Progenitor cell of endocrine pancreas (in vitro differentiated cells): ENCODE data around the gene RAB3IL1. TPM values are rescaled to one million over a fixed set of nuclear protein-coding genes. Genes with fewer than 3 reads are reported as not detected.

Source experiments
- DNase-seq: peaks from one replicate; pipeline ENCODE4 v3.0.0; 2021; ENCODE audit warnings: low spot score; ENCODE audit not compliant: unreplicated experiment
- H3K27ac Mint-ChIP-seq: 2 replicates; pipeline ENCODE4 v1.8.0; 2021; ENCODE audit warnings: mild to moderate bottlenecking, moderate library complexity, mixed read lengths
- H3K27me3 Mint-ChIP-seq: 2 replicates; pipeline ENCODE4 v1.8.0; 2021; ENCODE audit warnings: mixed read lengths
- H3K36me3 Mint-ChIP-seq: 2 replicates; pipeline ENCODE4 v1.8.0; 2022; ENCODE audit warnings: mixed read lengths; ENCODE audit not compliant: insufficient read depth
- H3K4me1 Mint-ChIP-seq: 2 replicates; pipeline ENCODE4 v1.8.0; 2021; ENCODE audit warnings: low read depth, mixed read lengths
- H3K4me3 Mint-ChIP-seq: 2 replicates; pipeline ENCODE4 v1.8.0; 2021; ENCODE audit warnings: low read depth, mild to moderate bottlenecking, moderate library complexity, mixed read lengths
- H3K9me3 Mint-ChIP-seq: 2 replicates; pipeline ENCODE4 v1.8.0; 2021; ENCODE audit warnings: low read depth, mixed read lengths
- total RNA-seq: library from RNA; stranded (reverse); gene quantifications from 2 replicates; pipeline ENCODE4 v1.2.1, GENCODE V29; 2021
- TF ChIP-seq, protein P1 (sequence below): fragments of 200-600 bp; sonication (generic); IDR thresholded peaks from one replicate; pipeline ENCODE4 v1.5.0; 2021; ENCODE audit warnings: antibody characterized with exemption, mild to moderate bottlenecking; ENCODE audit not compliant: unreplicated experiment

Gene RAB3IL1
- total RNA-seq, 1 donor from 2014 or later: 0.53 TPM

DNA sequence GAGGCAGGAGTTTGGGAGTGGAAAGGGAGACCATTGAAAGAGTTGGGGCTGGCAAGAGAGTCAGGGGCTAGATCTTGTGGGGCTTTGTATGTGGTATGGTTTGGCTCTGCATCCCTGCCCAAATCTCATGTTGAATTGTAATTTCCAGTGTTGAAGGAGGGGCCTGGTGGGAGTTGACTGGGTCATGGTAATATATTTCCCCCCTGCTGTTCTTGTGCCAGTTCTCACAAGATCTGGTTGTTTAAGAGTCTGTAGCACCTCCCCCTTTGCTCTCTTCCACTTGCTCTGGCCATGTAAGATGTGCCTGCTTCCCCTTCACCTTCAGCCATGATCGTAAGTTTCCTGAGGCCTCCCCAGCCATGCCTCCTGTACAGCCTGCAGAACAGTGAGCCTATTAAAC lies 10.1 kb upstream of the RAB3IL1 start:
- TF ChIP-seq, protein P1, sequence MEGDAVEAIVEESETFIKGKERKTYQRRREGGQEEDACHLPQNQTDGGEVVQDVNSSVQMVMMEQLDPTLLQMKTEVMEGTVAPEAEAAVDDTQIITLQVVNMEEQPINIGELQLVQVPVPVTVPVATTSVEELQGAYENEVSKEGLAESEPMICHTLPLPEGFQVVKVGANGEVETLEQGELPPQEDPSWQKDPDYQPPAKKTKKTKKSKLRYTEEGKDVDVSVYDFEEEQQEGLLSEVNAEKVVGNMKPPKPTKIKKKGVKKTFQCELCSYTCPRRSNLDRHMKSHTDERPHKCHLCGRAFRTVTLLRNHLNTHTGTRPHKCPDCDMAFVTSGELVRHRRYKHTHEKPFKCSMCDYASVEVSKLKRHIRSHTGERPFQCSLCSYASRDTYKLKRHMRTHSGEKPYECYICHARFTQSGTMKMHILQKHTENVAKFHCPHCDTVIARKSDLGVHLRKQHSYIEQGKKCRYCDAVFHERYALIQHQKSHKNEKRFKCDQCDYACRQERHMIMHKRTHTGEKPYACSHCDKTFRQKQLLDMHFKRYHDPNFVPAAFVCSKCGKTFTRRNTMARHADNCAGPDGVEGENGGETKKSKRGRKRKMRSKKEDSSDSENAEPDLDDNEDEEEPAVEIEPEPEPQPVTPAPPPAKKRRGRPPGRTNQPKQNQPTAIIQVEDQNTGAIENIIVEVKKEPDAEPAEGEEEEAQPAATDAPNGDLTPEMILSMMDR: no peak

DNA sequence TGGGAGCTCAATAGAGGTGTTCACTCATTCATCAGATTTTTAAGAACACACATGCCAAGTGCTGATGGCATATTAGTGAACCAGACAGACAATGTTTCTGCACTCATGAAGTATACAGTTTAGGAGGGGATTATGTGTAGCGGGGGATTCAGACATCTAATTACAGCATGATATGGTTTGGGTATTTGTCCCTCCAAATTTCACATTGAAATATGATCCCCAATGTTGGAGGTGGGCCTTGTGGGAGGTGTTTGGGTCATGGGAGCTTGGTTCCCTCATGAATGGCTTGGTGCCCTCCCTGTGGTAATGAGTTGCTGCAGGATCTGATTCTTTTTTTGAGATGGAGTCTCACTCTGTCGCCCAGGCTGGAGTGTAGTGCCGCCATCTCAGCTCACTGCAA lies 8.9 kb upstream of the RAB3IL1 start:
- no peak overlapping the region for H3K4me3 Mint-ChIP-seq
- peaks cover 22% of the 10 kb centered on the region for H3K4me1 Mint-ChIP-seq
- H3K36me3 Mint-ChIP-seq: no peaks in the 10 kb centered on the region
- no peaks in the 10 kb centered on the region for H3K27me3 Mint-ChIP-seq
- DNase-seq: no peak
- H3K9me3 Mint-ChIP-seq: no peaks in the 10 kb centered on the region
- no peak overlapping the region for H3K27ac Mint-ChIP-seq
- TF ChIP-seq, protein P1: no peak

More for the DNA sequence above, 10.1 kb upstream of the RAB3IL1 start:
- H3K36me3 Mint-ChIP-seq: no peaks in the 10 kb centered on the region
- H3K9me3 Mint-ChIP-seq: no peaks in the 10 kb centered on the region
- no peaks in the 10 kb centered on the region for H3K27me3 Mint-ChIP-seq
- H3K27ac Mint-ChIP-seq: peak overlapping the region; percentile 72
- no peak overlapping the region for H3K4me3 Mint-ChIP-seq
- DNase-seq: no peak
- H3K4me1 Mint-ChIP-seq: peaks cover 22% of the 10 kb centered on the region

DNA sequence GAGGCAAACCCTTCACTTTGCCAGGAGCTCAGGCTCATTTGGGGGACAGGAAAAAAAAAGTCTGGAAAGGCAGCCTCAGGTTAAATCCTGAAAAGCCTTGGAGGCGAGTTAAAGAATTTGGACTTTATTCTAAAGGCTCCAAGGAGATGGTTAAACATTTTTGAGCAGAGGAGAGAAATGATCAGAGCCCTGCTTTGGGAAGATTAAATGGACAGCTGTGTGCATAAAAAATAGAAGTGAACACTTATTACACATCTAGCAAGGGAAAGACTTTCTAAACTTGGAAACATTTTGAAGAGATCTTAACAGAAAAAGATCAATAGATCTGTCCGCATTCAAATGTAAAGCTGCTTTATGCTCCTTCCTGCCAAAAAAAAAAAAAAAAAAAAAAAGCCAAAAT lies 8.4 kb upstream of the RAB3IL1 start:
- Mint-ChIP-seq H3K36me3 (no peaks in the 10 kb centered on the region), H3K9me3 (no peaks in the 10 kb centered on the region), H3K4me1 (peaks cover 22% of the 10 kb centered on the region), H3K27ac (no peak overlapping the region), H3K27me3 (no peaks in the 10 kb centered on the region), H3K4me3 (no peak overlapping the region)
- TF ChIP-seq, protein P1: no peak
- no peak for DNase-seq

DNA sequence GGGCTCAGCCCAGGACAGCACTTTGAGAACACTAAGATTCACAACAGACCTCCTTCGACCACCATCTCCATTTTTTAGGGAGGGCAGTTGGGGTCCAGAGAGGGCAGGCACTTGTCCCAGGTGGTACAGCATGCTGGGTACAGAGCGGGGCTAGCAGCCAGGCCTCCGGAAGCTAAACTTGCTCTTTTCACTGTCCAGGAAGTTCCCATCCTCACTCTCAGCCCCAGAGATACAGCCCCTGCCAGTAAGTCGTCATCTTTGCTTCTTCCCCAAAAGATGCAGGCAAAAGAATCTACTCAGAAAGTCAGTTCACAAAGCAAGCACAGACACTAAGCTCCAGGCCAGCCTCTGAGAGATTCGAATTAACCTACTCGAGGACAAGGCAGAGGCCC lies 6.7 kb upstream of the RAB3IL1 start:
- Mint-ChIP-seq H3K27ac (peak overlapping the region; percentile 83), H3K4me3 (no peak overlapping the region), H3K4me1 (peaks cover 25% of the 10 kb centered on the region), H3K36me3 (no peaks in the 10 kb centered on the region), H3K9me3 (no peaks in the 10 kb centered on the region), H3K27me3 (peaks cover 14% of the 10 kb centered on the region)
- TF ChIP-seq, protein P1: no peak
- DNase-seq: no peak

DNA sequence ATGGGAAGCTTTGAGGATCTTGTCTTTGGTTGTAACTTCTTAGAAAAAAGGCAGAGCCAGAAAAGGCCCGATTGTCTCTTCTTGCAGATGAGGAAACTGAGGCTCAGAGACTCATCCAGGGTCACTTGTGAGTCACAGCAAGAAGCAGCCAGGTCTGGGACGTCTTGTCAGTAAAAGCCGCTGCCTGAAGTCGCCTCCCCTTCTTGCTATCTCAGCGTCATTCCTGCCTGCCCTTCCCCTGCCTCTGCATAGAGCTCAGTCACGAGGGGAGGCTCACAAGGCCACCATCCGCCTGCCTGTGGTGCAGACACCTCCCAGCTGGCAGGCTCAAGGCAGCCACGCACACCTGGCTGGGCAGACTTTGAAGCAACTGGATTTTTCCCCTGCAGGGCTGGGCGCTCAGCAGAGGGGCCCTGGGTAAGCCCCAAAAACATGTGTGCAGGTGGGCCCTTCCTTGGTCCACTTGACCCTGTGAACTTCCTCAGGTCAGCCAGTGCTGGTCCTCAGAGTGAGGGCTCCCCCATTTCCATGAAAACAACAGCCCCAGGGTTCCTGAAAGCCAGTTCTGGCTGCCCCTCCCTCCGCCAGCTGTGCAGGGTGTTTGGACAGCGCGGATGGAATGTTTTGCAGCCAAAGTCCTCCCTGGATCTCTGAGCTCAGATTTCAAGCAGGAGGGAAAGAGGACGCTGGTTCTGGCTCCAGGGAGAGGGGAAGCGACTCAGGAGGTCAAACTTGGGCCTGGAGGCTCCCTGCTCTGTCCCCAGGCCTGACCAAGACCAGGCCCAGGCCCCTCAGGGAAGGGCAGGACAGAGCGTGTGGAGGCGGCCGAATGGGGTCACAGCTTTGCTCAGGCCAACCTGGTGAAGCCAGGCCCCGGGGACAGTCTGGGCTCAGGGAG lies 6.0 kb upstream of the RAB3IL1 start:
- peak; percentile 20 for DNase-seq
- H3K4me1 Mint-ChIP-seq: peaks cover 25% of the 10 kb centered on the region
- no peak overlapping the region for H3K4me3 Mint-ChIP-seq
- TF ChIP-seq, protein P1: no peak
- H3K9me3 Mint-ChIP-seq: no peaks in the 10 kb centered on the region
- peak overlapping the region; percentile 90 for H3K27ac Mint-ChIP-seq
- H3K36me3 Mint-ChIP-seq: no peaks in the 10 kb centered on the region
- H3K27me3 Mint-ChIP-seq: peaks cover 20% of the 10 kb centered on the region
